Activated CD8-positive, alpha-beta memory T cell treated with anti-CD3 and anti-CD28 coated beads, Interleukin-2, amount 50 U/mL, for 1 hour (primary cell): Measurements from ENCODE around the gene PLA2G2D.

Experiments used
- DNase-seq: peaks from one replicate; pipeline ENCODE4 v3.0.0-alpha.2; 2020; ENCODE audit errors: extremely low read depth

PLA2G2D gene

DNA sequence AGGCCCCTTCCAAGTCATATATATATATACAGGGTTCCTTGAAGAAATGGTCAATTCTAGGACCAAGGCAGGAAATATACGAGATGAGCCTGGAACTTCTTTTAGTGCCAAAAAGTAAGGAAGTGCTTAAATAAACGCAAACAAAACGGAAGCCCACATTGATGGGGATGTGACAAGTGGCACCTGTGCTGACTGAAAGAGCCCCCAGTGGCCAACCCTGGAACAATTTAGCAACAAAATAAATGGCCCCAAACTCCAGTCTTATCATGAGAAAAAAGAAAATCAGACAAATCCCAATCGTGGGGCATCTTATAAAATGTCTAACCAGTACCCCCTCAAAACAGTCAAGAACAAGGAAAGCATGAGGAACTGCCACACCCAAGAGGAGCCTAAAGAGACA, 31.7 kb downstream of the PLA2G2D start:
- no peak for DNase-seq

DNA sequence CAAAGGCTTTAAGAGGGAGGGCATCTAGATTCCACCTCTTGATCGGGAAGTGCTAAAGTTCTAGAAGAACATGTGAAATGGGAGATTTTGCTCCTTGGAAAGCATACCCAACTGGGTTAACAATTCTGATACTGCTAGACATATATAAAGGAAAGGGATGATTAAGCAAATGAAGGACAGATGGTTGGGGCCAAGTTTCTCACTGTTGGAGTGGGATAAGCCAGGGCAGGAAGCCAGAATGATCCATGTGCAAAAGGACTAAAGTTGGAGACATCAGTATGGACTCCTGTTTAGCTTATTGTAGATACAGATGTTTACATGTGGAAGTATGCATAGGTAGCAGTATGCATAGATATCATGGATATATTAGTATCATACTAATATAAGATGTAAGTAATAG, 32.5 kb downstream of the PLA2G2D start:
- no peak for DNase-seq

DNA sequence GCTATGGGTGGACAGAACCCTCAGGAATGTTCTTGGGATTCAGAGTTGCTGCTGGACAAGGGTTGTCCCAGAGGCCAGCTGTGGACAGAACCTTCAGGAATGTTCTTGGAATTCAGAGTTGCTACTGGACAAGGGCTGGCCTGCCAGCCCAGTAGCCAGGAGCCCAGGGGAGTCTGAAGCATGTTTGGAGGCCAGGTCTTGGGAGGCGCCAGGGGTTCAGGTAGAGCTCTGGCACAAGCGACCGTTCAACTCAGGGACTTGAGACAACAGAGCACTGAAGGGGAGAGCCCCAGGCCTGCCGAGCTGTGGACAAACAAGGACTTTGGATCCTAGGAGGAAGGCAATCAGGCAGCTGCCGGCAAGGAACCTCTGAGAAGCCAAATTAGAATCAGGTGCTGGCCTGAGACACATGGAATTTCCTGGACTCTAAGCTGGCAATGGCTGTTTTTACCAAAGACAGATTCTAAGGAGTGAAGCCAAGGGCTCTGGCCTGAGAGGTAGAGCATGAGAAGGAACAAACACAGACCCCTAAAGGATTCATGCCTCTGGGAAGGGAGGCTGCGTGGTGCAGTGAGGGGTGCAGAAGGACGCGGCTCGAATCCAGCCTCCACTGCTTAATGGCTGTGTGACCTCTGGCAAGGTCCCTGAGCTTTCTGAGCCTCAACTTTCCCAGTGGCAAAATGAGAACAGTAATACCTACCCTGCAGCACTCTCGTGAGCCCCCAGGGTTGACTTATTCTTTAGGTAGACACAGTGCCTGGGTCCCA, 36.0 kb downstream of the PLA2G2D start:
- no peak for DNase-seq

DNA sequence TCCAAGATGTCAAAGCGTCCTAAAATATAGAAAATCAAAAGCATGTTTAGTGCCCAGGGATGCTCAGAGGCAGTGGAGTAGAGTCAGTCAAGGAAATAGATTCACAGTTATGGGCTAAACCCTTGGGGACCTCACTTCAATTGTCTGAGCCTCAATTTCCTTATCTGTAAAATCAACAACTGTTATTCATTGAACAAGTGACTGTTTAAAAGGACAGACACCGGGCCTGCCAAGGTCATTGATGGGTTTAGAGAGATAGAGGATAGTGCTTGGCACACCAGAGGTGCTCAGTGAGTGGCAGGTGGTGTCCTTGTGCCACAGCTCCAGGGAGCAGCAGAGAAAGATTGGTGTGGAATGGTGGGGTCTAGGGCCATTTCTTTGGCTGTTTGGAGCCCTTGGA, 36.6 kb downstream of the PLA2G2D start:
- no peak for DNase-seq

DNA sequence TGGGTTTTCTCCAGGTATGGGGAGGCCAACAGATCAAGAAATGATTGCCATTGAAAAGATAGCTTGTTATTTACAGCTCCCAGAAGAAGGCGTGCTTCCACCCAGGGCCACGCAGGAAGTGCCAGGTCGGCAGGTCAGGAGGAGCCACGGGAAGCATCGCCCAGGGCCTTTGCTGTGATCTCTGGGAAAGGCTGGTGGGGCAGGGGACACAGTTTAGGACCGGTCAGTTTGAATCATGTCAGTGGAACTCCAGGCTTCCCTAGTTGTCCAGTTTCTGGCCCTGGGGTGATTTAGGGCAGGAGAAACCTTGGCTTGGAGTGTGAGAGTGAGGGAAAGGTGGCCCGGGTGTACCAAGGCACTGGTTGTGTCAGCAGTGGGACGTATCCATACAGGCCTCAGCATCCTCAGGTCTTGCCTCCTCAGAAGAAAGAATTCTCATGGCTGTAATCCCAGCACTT, 38.0 kb downstream of the PLA2G2D start:
- DNase-seq = no peak

DNA sequence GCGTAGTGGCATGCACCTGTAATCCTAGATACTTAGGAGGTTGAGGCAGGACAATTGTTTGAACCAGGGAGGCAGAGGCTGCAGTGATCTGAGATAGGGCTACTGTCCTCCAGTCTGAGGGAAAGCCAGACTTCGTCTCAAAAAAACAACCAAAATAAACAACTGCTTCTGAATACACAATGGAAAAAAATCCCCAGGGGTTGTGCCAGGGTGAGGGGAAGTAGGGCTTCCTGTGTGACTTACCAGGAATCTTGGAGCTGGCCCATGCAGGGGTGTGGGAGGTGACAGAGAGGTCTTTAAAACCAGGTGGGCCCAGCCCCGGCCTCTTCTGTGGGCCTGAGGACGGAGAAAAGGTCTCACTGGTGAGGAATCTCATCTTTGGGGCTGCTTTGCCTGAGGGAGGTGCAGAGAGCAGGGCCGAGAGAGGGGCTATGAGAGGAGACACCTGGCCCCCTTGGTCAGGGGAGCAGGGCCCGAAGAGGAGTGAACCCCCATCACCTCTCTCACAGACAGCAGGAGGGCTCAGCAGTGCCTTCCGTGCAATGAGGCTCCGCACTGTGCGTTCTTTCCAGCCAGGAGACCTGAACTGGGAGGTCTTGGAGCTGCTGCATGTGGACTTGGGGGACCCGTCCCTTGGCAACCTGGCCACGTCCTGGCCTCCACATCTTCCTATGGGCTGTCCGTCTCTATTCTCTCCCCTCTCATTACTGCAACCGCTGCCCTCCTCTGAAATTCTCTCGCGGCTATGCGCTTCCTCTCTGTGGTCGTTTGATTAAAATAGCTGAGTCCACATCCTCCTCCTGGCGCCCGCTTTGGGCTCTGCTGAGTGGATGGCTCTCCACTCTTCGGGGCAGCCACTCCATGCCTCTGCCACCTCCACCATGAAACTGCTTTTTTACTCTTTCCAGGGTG, 38.6 kb downstream of the PLA2G2D start:
- no peak for DNase-seq

DNA sequence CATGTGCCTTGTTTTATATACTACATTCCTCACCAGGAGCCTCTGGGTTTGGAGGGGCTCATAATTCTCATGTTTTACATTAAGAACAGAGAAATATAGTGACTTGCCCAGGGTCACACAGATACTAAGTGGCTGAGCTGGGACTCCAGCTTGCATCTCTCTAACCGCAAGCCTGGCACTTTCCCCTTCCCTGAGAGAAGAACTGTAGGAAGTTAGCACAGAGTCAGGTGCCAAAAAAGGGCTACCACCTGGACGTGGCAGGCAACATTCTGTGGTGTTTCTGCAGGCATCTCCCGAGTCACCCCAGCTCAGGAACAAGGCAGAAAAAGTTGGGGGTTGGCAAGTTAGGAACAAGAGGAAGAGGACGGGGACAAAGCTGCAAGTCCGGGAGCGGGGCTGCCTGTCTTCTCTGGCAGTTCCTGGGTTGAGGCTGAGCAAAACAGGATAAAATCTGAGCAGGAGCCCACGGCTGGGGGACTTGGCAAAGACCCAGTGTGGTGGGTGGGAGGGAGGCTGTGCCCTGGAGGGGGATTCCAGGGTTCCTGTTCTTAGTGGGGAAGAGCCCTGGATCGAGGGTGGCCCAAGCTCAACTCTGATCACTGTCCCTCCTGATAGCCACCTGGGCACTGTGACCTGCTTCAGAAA, 39.6 kb downstream of the PLA2G2D start:
- no peak for DNase-seq

DNA sequence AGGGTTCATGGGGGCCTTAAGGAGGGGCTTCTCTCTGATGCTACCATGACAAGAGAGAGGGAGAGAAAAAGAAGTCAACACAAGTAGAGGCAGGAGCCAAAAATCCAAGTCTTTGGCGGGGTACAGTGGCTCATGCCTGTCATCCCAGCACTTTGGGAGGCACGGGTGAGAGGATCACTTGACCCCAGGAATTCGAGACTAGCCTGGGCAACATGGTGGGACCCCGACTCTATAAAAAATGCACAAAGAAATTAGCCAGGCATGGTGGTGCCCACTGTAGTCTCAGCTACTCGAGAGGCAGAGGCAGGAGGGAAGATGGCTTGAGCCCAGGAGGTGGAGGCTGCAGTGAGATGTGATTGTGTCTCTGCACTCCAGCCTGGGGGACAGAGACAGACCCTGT, 40.6 kb downstream of the PLA2G2D start:
- no peak for DNase-seq

DNA sequence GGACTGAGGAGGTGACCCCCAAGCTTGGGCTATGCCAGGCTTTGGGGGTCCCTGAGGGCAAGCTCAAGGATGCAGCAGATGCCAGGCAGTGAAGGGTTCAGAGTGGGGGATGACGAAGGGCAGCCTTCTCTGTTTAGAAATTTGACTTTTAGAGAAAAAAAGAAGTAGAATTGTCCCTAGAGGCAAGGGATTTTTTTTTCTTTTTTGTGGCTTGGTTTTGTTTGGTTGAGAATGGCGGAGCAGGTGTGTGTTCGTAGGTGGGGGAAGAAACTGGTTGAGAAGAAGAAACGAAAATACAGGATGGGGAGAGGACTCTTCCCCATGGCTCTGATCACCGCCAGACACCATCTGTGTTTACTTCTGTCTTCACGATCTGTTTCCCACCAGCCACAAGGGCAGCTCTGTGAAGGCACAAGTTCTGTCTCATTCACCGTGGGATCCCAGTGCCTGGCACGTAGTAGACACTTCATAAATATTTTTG, 41.1 kb downstream of the PLA2G2D start:
- DNase-seq = no peak

DNA sequence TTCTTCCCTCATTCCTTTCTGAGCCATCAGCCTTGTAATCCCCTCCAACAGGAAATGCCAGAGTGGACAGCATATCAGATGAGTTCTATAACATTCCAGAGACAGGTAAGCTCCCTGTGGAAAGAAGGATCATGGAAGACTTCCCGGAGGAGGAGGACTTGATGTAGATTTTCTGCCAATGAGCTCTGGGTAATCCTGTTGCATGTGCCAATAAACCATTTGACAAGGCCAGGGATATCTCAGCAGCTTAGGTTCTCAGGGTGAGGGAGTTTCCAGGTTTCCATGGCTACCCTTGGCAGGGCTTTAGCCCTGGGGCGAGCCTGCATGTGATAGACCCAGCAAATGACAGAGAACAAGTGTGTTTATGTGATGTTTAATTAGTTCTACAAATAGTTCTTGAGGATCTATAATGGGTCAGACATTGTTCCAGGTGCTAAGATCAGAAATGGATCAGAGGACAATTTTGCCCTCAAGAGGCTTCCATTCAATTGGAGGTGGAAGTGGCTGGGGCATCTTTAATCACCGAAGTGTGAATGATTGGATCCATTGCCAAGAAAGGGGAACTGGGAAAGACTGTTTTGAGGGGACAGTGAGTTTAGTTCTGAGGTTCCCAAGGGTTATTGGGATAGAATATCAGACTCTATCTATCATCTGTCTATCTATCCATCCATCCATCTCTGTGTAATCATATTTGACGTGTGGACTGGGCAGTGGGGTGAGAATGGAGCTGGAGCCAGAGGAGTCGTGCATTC, 42.5 kb downstream of the PLA2G2D start:
- no peak for DNase-seq

DNA sequence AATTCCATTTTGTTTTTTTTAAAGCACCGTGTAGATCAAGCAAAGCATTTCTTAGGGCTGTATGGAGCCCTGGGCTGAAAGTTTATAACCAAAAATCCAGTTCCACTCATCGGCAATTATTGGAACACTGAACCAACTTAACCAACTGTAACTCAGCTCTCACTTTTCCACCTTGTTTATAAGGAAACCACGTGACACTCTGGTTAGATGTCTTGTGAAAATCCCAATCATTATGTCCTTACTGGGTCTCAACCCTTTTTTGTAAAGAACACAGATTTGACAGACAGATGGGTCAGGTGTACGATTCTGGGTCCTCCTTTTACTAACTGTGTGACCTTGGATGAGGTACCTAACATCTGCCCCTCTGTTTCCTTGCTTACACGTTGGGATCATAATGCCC, 43.1 kb downstream of the PLA2G2D start:
- DNase-seq = no peak

DNA sequence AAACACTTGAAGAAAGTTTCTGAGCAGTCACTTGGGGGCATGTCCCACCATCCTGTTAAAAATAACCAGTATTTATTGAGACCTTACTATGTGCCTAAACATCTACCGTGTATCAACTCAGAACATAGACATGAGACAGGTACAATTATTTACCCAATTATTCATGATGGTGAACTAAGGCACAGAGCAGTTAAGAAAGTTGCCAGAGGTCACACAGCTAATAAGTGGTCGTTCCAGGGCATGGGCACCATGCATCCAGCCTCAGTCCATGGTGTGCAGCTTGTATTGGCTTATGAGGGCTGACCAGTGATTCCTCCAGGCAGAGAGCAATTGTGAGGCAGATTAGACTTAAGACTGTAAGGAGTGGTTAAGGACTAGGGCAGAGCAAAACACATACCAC, 44.0 kb downstream of the PLA2G2D start:
- no peak for DNase-seq

DNA sequence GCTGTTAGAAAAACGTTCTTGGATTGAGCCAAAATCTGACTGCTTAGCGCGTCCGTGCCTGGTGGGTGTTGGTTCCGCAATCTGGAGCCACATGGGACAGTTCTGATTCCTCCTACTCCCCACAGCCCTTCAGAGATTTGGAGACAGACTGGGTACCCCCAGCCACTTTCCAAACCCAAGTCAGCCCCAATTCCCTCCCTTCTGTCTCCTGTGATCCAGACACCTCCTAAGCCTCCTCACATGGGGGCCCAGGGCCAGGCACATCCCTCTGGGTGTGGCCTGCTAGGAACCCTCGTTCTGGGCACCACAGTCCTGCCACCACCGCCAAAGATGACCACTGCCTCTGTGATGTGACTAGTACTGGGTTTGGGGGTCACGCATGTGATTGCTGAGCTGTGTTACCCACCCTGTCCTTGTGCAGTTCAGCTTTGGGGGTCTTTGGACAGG, 44.6 kb downstream of the PLA2G2D start:
- no peak for DNase-seq

DNA sequence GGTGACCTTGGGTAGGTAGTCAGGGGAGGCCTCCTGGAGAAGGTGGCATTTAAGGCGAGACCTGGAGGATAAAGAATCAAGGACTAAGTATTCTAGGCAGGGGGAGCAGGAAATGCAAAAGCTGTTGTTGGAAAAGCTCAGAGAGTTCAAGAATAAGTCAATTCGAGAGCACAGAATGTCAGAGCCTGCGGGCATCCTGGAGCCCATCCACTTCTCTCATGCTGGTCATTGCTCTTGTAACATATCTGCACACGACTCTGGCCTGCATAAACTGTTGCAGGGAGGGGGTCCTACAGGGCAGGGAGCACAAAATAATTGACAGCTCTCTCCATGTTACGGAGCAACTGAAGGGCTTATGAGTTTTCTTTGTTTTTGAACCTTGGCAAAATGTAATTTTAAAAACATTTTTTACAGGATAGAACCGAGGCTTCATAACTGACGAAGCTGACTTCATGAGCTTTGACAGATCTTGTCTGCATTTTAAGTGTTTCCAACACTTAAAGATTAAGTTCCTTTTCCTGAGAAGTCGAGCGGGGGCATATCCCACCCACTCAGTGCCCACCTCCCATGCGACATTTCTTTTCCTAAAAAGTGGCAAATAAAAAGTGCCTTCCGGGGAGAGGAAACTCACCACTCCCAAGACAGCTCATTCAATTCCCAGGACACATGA, 45.1 kb downstream of the PLA2G2D start:
- no peak for DNase-seq

DNA sequence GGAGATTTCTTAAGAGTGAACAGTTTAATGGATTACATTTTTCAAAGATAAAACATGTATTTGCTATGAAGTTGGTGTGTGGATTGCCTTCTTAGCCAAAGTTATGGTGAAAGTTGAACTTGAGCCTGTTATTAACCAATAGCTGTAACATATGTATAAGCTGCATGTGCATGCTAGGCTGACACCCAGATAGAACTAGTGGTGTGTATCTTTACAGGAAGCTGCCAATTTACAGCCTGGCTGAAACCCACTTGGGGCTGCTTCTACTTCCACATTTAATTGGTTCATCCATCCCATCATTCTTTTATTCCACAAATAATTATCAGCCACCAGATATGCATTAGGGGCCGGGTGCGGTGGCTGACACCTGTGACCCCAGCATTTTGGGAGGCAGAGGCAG, 46.1 kb downstream of the PLA2G2D start:
- no peak for DNase-seq

DNA sequence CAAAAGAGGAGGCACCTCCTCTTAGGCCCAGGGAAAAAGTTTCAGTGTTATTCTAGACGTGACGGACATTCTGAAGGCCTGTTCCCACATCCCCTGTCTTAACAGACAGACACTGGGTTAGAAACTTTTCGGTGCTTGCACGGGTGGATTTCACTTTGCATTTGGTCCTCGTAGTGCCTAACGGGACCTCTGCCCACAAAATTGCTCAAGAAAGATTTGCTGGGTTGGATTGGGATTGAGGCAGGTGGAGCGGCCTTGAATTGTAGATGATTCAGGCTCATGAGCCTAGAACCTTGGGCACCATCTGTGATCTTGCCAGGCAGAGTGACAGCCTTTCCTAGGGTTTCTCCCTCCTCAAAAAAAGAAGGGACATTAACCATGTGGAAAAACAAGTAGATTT, 46.6 kb downstream of the PLA2G2D start:
- no peak for DNase-seq

DNA sequence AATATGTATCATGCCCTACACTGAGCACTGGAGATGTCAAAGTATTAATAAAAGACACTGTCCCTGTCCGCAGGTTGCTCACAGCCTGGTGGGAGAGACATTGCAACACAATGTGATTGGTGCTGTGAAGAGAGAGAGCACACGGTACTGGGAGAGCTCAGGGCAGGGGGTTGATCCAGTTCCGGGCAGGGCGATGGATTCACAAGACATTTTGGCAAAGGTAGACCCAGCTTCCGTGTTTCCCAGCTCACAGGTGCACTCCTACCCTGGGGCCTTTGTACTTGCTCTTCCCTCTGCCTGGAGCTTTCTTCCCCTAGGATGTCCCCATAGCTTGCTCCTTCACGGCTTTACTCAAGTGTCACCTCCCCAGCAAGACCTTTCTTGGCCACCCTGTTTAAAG, 47.9 kb downstream of the PLA2G2D start:
- no peak for DNase-seq

DNA sequence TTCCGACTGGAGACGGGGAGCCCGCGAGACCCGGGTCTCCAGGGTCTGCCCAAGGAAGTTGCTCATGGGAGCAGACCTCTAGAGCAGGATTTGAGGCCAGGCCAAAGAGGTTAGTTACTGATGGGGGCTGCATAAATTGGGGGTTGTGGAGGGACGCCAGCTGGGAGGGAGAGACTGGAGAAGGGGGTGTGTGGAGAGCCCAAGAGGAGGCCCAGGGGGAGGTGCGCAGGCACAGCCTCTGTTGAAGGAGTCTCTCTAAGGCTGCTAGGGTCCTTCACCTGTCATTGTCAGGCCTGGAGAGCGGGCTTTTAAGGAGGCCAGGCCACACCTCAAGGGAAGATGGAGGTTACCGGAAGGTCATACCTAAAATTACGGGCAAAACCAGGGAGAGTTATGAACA, 49.0 kb downstream of the PLA2G2D start:
- no peak for DNase-seq

DNA sequence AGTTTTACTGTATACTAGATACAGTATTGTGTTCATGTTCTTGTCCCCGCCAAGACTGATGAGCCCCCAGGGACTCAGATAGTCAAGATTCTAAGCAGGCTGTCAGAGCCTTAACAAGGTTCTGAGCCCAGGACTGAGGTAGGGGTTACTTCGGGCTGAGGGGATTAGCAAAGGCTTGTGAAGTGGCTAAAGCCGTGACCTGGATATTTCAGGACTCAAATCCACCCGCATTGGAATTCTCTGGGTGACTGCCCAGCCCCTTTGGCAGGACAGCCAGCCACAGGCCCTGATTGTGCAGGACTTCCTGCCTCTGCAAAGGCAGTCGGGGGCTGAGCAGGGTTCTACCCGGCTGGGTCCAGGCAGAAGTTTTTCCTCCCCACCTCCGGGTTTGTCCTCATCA, 49.5 kb downstream of the PLA2G2D start, which contains the start of gene PLA2G5:
Gene PLA2G5 (plus strand): TSS at position 321 of the 400 bp plus-strand sequence. CDS start 14,637 bp downstream, outside the sequence.
- DNase-seq = no peak

DNA sequence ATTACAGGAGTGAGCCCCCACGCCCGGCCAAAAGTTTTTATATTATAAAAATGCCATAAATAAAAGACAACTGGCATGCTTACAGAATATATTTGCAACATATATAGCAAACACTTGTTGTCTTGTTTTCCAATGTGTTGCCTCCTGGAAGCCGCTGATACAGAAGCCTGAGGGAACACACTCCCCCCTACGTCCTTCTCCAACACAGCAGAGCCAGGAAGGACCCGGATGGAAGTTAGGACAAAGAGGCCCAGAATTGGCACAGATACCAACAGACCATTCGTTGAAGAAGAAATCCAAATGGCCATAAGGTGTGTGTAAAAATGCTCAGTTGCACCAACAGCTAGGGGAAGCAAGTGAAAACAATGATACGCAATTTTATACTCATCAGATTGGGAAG, 50.6 kb downstream of the PLA2G2D start:
- DNase-seq = no peak

DNA sequence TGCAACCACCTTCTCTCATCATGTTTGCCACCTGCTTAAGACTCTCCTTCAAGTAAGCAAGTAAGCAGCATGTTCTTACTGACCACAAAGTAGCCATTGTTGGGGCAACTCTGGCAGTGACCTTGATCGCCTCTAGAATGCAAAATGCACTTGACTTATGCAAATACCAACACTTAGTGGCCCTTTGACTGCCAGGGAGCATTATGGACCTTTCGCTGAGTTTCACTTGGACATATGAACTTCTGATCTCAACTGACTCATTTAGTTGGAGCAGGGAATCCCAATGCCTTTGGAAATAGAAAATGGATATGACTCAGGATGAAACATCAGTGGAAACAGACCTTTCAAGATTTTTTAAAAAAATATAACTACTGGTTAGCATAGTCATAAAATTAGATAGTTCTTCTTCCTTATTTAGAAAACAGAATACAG, 55.5 kb downstream of the PLA2G2D start:
- DNase-seq = no peak
